ENCODE results near the gene PNMA1.

The PNMA1 gene

GRCh38 chr14:73751157-73751691 is 37.0 kb upstream of the PNMA1 start:
- no peak for DNase-seq (ENCODE audit: low read depth in 1 of 2, low spot score in 1 of 2)

GRCh38 chr14:73750531-73750901 is 36.3 kb upstream of the PNMA1 start:
- no peak for DNase-seq (ENCODE audit: low read depth in 1 of 2, low spot score in 1 of 2)

- no peak for DNase-seq (ENCODE audit: low read depth in 1 of 2, low spot score in 1 of 2)
Measured at GRCh38 chr14:73749706-73750530, 35.7 kb upstream of the PNMA1 start.

- no peak for DNase-seq (ENCODE audit: low read depth in 1 of 2, low spot score in 1 of 2)
Measured at GRCh38 chr14:73748858-73749357, 34.7 kb upstream of the PNMA1 start.

- DNase-seq (ENCODE audit: low read depth in 1 of 2, low spot score in 1 of 2) = no peak
Measured at GRCh38 chr14:73747379-73748211, 33.4 kb upstream of the PNMA1 start.

- DNase-seq (ENCODE audit: low read depth in 1 of 2, low spot score in 1 of 2) = no peak
Measured at GRCh38 chr14:73746520-73747378, 32.6 kb upstream of the PNMA1 start.

- no peak for DNase-seq (ENCODE audit: low read depth in 1 of 2, low spot score in 1 of 2)
Measured at GRCh38 chr14:73745571-73746519, 31.7 kb upstream of the PNMA1 start.

- no peak for DNase-seq (ENCODE audit: low read depth in 1 of 2, low spot score in 1 of 2)
Measured at GRCh38 chr14:73744874-73745529, 30.8 kb upstream of the PNMA1 start.

- DNase-seq (ENCODE audit: low read depth in 1 of 2, low spot score in 1 of 2) = no peak
Measured at GRCh38 chr14:73744175-73744867, 30.1 kb upstream of the PNMA1 start.

GRCh38 chr14:73743431-73743931 is 29.3 kb upstream of the PNMA1 start:
- DNase-seq (ENCODE audit: low read depth in 1 of 2, low spot score in 1 of 2) = peak in 1 of 2 donors; percentile 41

GRCh38 chr14:73742520-73743238 is 28.5 kb upstream of the PNMA1 start:
- no peak for DNase-seq (ENCODE audit: low read depth in 1 of 2, low spot score in 1 of 2)

GRCh38 chr14:73741876-73742519 is 27.8 kb upstream of the PNMA1 start:
- DNase-seq (ENCODE audit: low read depth in 1 of 2, low spot score in 1 of 2) = no peak

GRCh38 chr14:73741386-73741875 is 27.2 kb upstream of the PNMA1 start:
- peak; percentile 42 to 54 for DNase-seq (ENCODE audit: low read depth in 1 of 2, low spot score in 1 of 2)

- DNase-seq (ENCODE audit: low read depth in 1 of 2, low spot score in 1 of 2) = no peak
Measured at GRCh38 chr14:73740618-73741326, 26.6 kb upstream of the PNMA1 start.

GRCh38 chr14:73739899-73740617 is 25.9 kb upstream of the PNMA1 start:
- no peak for DNase-seq (ENCODE audit: low read depth in 1 of 2, low spot score in 1 of 2)

All from stimulated activated CD4-positive, alpha-beta T cell treated with anti-CD3 and anti-CD28 coated beads, Interleukin-15, amount 100 ng/mL, for 1 hour (primary cell).